ENCODE data around the gene GAREM1. TPM values are rescaled to one million over a fixed set of nuclear protein-coding genes. Genes with fewer than 3 reads are reported as not detected.
A peak's percentile ranks its signal among the peaks of the same experiment; 100 is the strongest.

Gene GAREM1
- total RNA-seq, 2 experiments from 2014 or later: 0.06 TPM; not detected in 1

GRCh38 chr18:32472841-32473240 lies 2.2 kb upstream of the GAREM1 start:
- no peak for DNase-seq
- peaks cover 52% of the 10 kb centered on the region for H3K27me3 Mint-ChIP-seq
- POLR2A ChIA-PET: no interaction called here

DNA sequence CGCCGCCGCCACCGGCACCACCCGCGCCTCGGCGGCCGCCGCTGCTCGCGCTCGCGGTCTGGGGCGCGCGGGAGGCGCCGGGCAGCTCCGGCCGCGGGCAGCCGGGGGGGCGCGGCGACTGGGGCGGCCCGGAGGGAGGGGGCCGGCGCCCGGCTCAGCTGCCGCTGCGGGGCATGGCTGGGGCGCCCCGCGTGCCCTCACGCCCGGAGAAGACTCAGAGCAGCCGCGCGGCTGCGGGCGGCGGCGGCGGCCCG lies 295 bp downstream of the GAREM1 start:
- H3K36me3 Mint-ChIP-seq: no peaks in the 10 kb centered on the region
- H3K9me3 Mint-ChIP-seq: no peaks in the 10 kb centered on the region
- no peak overlapping the region for H3K27ac Mint-ChIP-seq
- H3K4me1 Mint-ChIP-seq: peaks cover 23% of the 10 kb centered on the region
- POLR2A ChIA-PET: interaction anchor here (0.7 kb wide), 1 partner anchor 384 kb away, joined by 3 read pairs; no protein-coding TSS in a partner anchor
- no peak overlapping the region for H3K4me3 Mint-ChIP-seq
- no peak for DNase-seq
- ATAC-seq (ENCODE audit: low read depth): no peak
- peaks cover 70% of the 10 kb centered on the region for H3K27me3 Mint-ChIP-seq

More at GRCh38 chr18:32472841-32473240, 2.2 kb upstream of the GAREM1 start:
- Mint-ChIP-seq H3K27ac (no peak overlapping the region), H3K4me3 (no peak overlapping the region), H3K36me3 (no peaks in the 10 kb centered on the region), H3K4me1 (peaks cover 23% of the 10 kb centered on the region), H3K9me3 (no peaks in the 10 kb centered on the region)
- no peak for ATAC-seq (ENCODE audit: low read depth)

DNA sequence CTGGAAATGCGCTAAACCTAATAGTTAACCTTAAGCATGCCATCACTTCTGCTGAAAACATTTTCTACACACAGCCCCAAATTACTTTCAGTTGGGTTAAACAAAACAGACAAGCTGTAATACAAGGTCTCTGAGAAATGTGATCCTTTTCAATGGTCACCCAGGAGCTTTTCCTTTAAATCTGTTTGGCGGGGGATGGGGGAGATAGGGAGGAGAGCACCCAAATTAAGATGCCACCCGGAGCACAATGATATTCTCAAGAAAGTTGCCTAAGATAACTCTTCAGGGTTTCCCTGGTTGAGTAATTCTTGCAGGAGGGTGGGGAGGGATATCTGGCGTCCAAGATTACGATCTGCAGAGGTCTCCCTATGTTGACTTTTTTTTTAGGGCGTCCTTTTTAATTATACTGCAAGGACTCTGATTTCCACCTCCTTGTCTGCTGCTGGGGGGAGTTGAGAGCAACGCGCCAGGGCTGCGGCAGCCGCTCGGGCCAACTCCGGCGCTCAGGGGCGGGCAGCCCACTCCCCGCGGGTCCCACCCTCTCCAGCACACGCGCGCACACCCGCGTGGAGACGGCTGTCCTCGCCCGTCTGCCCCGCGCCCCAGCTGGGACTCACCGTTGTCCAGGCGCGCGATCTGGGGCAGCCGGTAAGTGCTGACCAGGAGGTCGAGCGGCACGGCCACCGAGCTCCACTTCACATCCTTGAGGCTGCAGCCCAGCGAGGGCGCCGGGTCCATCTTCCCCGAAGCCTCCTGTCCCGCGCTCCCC lies 807 bp downstream of the GAREM1 start:
- no peaks in the 10 kb centered on the region for H3K9me3 Mint-ChIP-seq
- no peaks in the 10 kb centered on the region for H3K36me3 Mint-ChIP-seq
- H3K4me1 Mint-ChIP-seq: peaks cover 23% of the 10 kb centered on the region
- H3K27ac Mint-ChIP-seq: no peak overlapping the region
- DNase-seq (no peak), ATAC-seq (ENCODE audit: low read depth) (no peak)
- H3K27me3 Mint-ChIP-seq: peaks cover 72% of the 10 kb centered on the region
- POLR2A ChIA-PET: interaction anchor here (0.7 kb wide), 1 partner anchor 384 kb away, joined by 3 read pairs; no protein-coding TSS in a partner anchor
- H3K4me3 Mint-ChIP-seq: peak overlapping the region; percentile 81

DNA sequence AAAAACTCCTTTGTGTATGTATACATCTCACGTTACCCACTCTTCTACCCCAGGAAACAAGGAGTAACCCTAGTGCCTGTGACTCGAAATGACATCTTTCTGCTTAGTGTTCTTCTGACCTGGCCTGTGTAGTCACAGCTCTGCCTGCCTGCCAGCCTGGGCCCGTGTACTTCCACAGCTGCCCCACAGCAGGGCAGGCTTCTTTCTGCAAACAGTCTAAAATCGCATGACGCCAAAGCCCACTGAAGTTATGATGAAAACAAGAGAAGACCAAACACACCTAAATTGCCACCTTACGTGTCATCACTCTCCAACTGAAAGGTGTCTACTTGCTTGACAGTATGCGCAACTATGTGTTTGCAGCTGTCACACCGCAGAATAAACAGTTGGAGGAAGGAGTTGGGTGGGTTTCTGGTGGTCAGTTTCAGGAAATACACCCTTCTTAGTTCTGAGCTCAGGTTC lies 1.5 kb downstream of the GAREM1 start:
- POLR2A ChIA-PET: no interaction called here
- peaks cover 23% of the 10 kb centered on the region for H3K4me1 Mint-ChIP-seq
- no peaks in the 10 kb centered on the region for H3K9me3 Mint-ChIP-seq
- H3K36me3 Mint-ChIP-seq: no peaks in the 10 kb centered on the region
- no peak for ATAC-seq (ENCODE audit: low read depth)
- peak overlapping the region; percentile 81 for H3K4me3 Mint-ChIP-seq
- DNase-seq: no peak
- no peak overlapping the region for H3K27ac Mint-ChIP-seq
- peaks cover 74% of the 10 kb centered on the region for H3K27me3 Mint-ChIP-seq

DNA sequence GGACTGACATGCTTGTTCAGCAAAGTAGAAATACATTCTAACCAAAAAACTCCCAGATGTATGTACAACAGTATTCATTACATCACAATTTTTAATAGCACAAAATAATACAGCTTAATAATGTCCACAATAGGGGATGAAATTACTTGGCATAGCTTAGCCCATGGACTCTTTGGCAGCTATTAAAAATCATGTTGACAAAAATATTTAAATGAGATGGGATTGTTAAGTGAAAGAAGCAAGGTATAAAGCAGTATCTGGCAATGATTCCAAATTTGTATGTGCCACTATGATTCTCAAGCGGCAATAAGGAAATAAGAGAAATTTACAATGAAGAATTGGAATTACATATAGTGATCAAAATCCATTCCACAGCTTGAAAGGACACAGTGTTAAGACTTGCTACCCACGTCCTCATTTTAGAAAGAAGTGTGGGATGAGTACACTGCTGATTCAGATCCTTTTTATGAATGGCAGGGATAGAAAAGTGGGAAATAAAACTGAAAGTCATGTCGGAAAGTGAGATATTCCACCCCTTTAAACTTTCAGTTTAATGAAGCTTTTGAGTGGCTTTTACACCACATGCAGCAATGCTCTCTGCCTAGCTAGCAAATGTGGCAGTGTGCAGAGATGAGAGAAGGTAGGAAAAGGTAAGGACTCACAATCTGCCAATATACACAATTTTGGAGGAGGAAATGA lies 2.4 kb downstream of the GAREM1 start:
- Mint-ChIP-seq H3K4me1 (peaks cover 23% of the 10 kb centered on the region), H3K27me3 (peaks cover 68% of the 10 kb centered on the region), H3K27ac (no peak overlapping the region), H3K9me3 (no peaks in the 10 kb centered on the region), H3K36me3 (no peaks in the 10 kb centered on the region), H3K4me3 (no peak overlapping the region)
- ATAC-seq (ENCODE audit: low read depth) (no peak), DNase-seq (no peak)
- POLR2A ChIA-PET: no interaction called here

DNA sequence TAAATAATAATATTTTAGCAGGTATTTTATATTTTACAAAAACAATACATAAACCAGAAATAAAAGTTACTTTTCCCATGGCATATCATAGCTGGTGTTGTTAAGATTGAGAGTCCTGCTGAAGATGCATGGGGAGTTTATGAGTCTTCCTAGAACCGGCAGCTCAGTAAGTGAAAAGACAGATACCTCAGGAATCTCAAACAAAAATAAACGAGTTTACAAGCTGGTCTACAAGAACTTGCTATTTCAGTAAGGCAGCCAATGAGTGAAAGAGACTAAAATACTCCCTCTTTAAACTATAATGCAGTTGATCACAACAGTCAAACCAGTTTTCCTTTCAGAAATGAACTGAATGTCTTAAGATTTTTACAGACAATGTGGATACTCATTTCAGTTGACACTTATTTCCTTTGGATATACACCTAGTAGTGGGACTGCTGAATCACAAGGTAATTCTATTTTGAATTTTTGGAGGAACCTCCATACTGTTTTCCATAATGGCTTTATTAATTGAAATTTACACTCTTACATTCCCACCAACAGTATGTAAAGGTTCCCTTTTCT lies 8.9 kb downstream of the GAREM1 start:
- ATAC-seq (ENCODE audit: low read depth) (no peak), DNase-seq (no peak)
- Mint-ChIP-seq H3K27me3 (peaks cover 34% of the 10 kb centered on the region), H3K4me1 (no peaks in the 10 kb centered on the region), H3K9me3 (no peaks in the 10 kb centered on the region), H3K27ac (no peak overlapping the region), H3K36me3 (no peaks in the 10 kb centered on the region), H3K4me3 (no peak overlapping the region)
- POLR2A ChIA-PET: no interaction called here

DNA sequence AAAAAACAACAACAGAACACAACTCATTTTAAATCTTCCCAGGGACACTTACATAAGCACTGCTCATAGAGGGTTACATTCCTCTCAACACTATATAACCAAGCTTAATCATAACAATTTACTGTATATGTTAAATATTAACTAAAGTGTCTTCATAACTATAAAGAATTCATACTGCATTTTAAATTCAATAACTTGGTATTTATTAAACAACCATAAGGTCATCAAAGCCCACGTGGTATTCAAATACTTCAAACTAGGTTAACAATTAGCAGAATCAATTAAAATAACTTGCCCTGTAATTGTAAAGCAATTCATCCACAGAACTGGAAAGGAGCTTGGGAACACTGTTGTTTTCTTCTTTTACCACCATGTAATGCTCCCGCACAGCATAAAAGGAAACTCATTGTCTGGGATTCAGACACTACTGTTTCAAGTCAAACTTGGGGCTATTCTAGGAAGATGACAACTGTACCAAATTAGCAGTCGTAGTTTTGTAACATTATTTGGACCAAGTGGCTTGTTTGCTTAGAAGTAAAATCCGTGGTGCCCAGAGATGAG lies 10.4 kb downstream of the GAREM1 start:
- DNase-seq (no peak), ATAC-seq (ENCODE audit: low read depth) (no peak)
- H3K36me3 Mint-ChIP-seq: no peaks in the 10 kb centered on the region
- POLR2A ChIA-PET: no interaction called here
- H3K27me3 Mint-ChIP-seq: peaks cover 26% of the 10 kb centered on the region
- H3K4me3 Mint-ChIP-seq: no peak overlapping the region
- no peaks in the 10 kb centered on the region for H3K9me3 Mint-ChIP-seq
- no peak overlapping the region for H3K27ac Mint-ChIP-seq
- H3K4me1 Mint-ChIP-seq: no peaks in the 10 kb centered on the region

- Mint-ChIP-seq H3K9me3 (no peaks in the 10 kb centered on the region), H3K4me3 (no peak overlapping the region), H3K27me3 (peaks cover 26% of the 10 kb centered on the region), H3K4me1 (no peaks in the 10 kb centered on the region), H3K36me3 (no peaks in the 10 kb centered on the region), H3K27ac (no peak overlapping the region)
- POLR2A ChIA-PET: no interaction called here
- DNase-seq (no peak), ATAC-seq (ENCODE audit: low read depth) (no peak)
Measured at GRCh38 chr18:32459361-32460101, 11.2 kb downstream of the GAREM1 start.

- no peak for ATAC-seq (ENCODE audit: low read depth)
- Mint-ChIP-seq H3K36me3 (no peaks in the 10 kb centered on the region), H3K27ac (no peak overlapping the region), H3K27me3 (peaks cover 29% of the 10 kb centered on the region), H3K4me3 (no peak overlapping the region), H3K4me1 (no peaks in the 10 kb centered on the region), H3K9me3 (no peaks in the 10 kb centered on the region)
- no peak for DNase-seq
- POLR2A ChIA-PET: no interaction called here
Measured at GRCh38 chr18:32455361-32455760, 15.3 kb downstream of the GAREM1 start.

GRCh38 chr18:32454593-32454992 lies 16.1 kb downstream of the GAREM1 start:
- no peak overlapping the region for H3K4me3 Mint-ChIP-seq
- H3K36me3 Mint-ChIP-seq: no peaks in the 10 kb centered on the region
- POLR2A ChIA-PET: no interaction called here
- DNase-seq (no peak), ATAC-seq (ENCODE audit: low read depth) (no peak)
- no peaks in the 10 kb centered on the region for H3K4me1 Mint-ChIP-seq
- H3K9me3 Mint-ChIP-seq: no peaks in the 10 kb centered on the region
- H3K27me3 Mint-ChIP-seq: peaks cover 27% of the 10 kb centered on the region
- no peak overlapping the region for H3K27ac Mint-ChIP-seq

- H3K4me1 Mint-ChIP-seq: no peaks in the 10 kb centered on the region
- H3K36me3 Mint-ChIP-seq: no peaks in the 10 kb centered on the region
- DNase-seq (no peak), ATAC-seq (ENCODE audit: low read depth) (no peak)
- H3K27ac Mint-ChIP-seq: no peak overlapping the region
- POLR2A ChIA-PET: no interaction called here
- peaks cover 24% of the 10 kb centered on the region for H3K27me3 Mint-ChIP-seq
- H3K9me3 Mint-ChIP-seq: no peaks in the 10 kb centered on the region
- H3K4me3 Mint-ChIP-seq: no peak overlapping the region
Measured at GRCh38 chr18:32450874-32451273, 19.8 kb downstream of the GAREM1 start.

DNA sequence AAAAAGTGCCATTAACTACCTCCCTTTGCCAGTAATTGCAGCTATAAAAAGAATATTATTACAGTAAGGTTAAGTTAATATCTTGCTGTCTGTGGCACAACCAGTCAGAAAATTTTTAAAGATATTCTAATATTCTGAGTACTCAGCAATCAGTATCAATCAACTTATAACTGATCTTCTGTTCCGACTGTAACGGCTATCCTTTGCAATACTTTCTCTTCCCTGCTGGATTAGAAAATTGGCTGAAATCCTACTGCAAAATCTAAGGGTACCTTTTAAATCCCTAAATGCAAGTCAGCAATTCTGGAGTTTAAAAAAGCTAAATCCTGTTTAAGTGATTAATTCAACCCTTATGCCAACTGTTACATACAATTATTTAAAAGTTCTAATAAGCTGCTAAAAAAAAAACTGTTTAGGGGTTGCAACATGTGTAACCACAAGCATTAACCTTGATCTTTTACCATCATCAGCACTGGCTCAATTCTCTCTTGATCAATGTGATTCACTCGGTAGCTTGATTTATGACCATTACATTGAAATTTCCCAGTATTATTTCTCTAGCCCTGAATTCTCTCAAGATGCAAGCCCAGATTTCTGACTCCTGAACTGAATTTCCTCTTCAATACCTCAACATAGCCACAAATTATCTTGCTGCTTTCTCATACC lies 20.5 kb downstream of the GAREM1 start:
- Mint-ChIP-seq H3K4me3 (no peak overlapping the region), H3K27ac (no peak overlapping the region), H3K36me3 (no peaks in the 10 kb centered on the region), H3K9me3 (no peaks in the 10 kb centered on the region), H3K27me3 (peaks cover 21% of the 10 kb centered on the region), H3K4me1 (no peaks in the 10 kb centered on the region)
- ATAC-seq (ENCODE audit: low read depth) (no peak), DNase-seq (no peak)
- POLR2A ChIA-PET: no interaction called here

- Mint-ChIP-seq H3K4me1 (no peaks in the 10 kb centered on the region), H3K36me3 (no peaks in the 10 kb centered on the region), H3K4me3 (no peak overlapping the region), H3K9me3 (no peaks in the 10 kb centered on the region), H3K27me3 (peaks cover 6% of the 10 kb centered on the region), H3K27ac (no peak overlapping the region)
- POLR2A ChIA-PET: no interaction called here
- ATAC-seq (ENCODE audit: low read depth) (no peak), DNase-seq (no peak)
Measured at GRCh38 chr18:32446780-32447179, 23.9 kb downstream of the GAREM1 start.
